CD4-positive, alpha-beta T cell treated with Interleukin-10 for 1 hour (primary cell): ENCODE data around the gene AQP1.

Source experiments
- DNase-seq: peaks from one replicate; pipeline ENCODE4 v3.0.0-alpha.2; 2020

Gene AQP1

GRCh38 chr7:30886608-30887011, 25.0 kb upstream of the AQP1 start:
- no peak for DNase-seq

DNA sequence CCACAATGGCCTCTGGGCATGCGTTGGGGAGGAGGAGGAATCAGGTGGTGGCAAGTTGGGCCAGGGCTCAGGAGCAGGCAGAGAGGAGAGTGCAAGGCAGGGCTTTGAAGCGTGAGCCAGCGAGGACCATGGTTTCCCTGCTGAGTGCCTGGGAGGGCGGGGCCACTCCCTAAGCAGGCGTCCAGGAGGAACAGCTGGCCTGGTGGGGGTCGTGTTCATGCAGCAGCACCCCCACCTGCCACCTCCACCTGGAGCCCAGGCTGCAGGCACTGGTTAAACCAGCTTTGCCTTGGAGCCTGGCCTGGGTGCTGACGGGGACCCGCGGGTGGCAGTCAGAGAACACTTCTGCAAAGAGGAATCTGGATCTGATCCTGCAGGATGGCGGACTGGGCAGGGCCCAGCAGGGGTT, 24.2 kb upstream of the AQP1 start:
- DNase-seq: no peak

DNA sequence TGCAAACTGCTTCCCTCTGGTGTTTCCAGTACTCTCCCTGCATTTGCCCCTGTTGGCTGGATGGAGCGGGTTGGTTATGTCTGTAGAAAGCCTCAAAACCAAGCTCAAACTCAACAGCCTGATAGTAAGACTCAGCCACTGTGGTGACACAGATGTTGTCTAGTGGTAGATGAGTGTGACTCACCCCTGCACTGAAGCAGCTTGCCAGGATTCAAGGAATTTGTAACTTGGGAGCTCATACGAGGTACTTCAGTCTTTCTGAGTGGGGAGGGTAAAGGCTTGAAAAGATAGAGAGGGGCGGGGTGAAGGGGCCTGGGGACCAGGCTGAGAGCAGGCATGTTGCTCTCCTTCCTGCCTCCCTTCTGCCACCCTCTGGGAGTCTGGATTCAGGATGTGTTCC, 22.9 kb upstream of the AQP1 start:
- no peak for DNase-seq

DNA sequence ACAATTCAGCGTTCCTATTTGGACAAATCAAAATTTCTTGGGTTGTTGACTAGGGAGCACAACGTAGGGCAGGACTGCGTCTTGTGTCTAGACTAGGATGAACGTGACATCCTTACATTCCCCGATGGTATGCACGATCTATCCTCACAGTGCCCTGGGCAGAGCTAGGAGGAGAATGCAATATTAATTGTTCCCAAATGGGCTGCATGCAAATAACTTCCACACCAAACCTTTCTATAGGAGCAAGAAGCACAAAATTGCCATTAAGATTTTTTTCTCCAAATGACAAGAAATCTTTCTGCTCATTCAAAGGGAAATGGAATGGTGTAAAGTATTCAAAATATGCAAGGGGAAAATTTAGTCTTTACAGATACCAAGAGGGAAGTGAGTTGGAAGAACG, 21.4 kb upstream of the AQP1 start:
- no peak for DNase-seq

- no peak for DNase-seq
Measured at GRCh38 chr7:30893357-30893756, 18.3 kb upstream of the AQP1 start.

GRCh38 chr7:30894009-30894408, 17.6 kb upstream of the AQP1 start:
- DNase-seq: no peak

GRCh38 chr7:30894866-30895605, 16.6 kb upstream of the AQP1 start:
- DNase-seq: no peak

DNA sequence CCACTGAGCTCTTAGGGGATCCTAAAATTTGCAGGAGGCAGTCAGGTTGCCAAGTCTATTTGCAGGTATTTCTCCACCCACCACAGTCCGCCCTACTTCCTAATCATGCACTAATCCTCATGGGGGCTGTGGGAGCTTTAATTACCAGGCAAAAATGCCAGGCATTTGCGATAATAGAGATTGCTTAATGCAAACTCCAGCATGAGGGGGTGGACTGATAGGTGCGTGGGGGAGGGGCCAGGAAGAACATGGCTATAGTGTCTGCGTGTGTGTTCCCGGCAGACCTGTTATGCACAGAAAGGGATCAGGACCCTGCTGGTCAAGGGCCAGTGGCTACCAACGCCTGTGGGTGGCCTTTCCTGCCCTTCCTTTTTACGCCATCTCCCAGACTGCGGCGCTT, 15.6 kb upstream of the AQP1 start:
- DNase-seq: no peak

DNA sequence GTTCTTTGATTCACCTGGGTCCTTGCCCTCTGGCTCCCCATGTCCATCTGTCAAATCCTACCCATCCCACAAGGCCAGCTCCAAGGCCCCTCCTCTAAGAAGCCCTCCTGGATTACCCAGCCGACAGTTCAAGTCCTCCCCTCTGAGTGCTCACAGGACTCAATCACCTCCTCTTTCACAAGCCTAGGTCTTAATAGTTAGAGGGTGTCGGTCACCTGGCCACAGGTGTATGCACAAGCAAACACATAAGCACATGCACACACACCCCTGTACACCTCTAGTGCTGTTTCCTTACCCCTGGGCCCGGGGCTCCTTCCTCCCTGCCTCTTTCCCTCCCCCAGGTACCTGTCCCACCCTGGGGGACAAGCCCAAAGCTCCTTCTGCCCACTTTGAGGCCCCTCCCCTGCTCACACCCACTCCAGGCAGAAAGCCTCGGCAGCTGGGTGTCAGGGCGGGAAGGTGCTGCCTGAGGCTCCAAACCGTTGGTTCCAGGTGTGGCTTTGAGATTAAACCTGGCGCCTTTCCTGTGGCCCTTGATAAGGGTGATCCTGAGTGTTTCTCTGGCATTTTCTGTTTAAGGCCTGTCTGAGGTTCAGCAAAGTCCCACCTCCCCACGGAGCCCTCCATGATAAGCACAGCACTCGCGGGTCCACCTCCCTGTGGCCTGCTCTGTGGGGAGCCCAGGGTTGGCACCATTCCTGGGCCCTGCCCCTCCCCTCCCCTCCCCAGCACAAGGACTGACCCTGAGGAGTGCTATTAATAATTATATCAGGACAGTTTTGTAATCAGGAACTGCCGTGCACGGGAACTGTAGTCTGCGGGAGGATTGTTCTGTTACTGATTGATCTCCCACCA, 14.6 kb upstream of the AQP1 start:
- no peak for DNase-seq

DNA sequence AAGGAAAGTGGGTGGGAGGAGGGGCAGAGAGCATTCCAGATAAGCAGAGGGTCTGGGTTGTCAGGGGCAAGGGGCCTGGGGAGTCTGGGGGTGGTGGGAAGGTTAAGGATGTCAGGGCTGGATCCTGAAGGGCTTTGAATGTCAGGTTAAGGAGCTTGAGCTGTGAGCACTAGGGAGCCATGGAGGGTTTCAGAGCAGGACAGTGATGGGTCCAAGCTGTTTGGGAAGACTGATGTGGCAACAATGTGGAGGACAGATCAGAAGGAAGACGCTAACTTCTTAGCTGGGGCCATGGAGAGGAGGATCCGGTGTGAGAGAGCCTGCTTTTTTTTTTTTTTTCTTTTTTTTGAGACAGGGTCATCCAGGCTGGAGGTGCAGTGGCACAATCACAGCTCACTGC, 13.9 kb upstream of the AQP1 start:
- no peak for DNase-seq

DNA sequence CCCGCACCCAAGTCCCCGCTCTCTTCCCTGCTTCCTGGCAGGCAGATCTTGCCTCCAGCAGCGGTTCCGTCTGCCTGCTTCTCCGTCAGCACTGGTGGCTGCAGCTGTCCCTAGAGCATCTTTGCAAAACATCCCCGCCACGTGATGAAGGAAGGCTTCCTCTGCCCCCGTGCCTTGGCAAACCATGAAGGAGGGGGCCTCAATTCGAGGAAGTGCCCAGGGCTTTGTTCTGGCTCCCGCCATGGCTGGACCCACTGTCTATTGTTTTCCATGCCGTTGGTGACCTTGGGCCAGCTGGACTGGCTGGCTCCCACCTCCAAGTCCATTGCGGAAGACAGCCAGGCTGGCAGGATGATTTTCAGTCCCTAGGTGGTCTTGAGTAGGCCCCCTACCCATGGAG, 13.2 kb upstream of the AQP1 start:
- no peak for DNase-seq

DNA sequence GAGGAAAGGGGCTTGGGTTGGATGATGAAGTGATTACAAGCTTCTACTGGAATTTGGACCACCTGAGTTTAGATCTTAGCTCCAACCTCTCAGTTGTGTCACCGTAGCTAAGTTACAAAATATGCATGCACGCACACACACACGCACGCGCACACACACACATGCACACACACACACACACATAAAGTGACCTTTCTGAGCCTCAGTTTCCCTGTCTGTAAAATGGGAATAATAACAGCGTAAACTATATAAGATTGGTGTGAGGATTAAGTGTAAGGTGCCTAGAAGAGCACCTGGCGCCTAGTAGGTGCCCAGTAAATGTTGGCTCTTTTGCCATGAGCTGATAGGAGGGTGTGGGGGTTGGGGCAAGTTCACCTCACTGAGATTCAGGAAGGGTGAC, 12.6 kb upstream of the AQP1 start:
- DNase-seq: no peak

DNA sequence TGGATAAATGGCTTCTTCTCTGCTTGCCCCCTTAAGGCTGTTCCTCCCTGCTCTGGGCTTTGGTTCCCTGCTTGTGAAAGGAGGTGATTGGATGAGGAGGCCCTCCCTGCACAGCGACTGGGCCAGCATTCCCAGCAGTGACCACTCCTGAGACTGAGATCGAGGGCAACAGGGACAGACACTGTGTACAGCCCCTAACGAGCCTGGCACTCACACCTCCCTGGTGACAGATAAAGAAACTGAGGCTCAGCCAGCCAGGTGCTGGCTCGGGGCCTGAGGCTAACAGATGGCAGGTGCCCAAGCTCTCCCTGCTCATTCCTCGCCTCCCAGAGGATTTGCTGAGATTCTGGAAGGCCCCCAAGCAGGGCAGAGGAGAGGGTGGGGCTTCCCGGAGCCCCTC, 12.0 kb upstream of the AQP1 start:
- no peak for DNase-seq

DNA sequence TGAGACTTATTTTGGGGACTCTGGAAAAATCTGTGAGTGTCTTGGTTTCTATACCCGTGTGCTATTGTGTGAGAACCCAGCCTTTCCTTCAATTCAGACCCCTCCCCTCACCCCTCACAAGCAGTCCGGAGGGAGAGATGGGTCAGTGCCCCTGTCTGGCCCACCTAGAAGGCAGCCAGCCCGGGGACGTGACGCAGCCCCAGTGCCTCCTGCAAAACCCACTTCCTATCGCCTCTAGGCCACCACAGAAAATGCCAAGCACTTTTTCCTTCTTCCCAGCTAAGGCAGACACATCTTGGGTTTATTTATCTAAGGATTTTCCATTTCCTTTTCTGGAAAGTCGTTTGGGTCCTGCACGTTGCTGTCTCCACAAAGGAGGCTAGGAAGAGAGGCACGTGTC, 11.6 kb upstream of the AQP1 start:
- no peak for DNase-seq

DNA sequence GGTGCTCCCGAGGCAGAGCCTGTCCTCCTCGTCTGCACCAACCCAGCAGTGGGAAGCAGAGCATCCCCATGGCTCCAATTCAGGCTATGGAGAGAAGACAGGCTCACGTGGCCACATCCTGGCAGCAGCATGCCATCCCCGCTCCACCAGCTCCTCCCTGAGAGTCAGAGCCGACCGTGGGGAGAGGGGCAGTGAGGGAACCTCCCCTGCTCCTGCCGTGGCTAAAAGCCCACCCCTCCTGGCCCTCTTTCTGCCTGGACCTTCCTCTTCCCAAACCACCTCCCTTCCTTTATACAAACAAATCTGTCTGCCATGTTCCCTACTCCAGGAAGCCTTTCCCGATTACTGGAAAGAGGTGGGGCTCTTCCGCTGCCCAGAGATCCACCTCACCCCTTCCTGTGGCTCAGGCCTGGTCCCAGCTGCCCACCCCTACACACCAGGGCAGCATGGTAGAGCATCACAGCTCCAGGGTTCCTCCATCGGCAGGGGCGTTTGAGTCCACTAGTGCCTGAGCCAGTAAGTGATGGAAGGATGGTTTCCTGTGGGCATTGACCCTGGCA, 10.8 kb upstream of the AQP1 start:
- no peak for DNase-seq

GRCh38 chr7:30901856-30902255, 9.8 kb upstream of the AQP1 start:
- no peak for DNase-seq

DNA sequence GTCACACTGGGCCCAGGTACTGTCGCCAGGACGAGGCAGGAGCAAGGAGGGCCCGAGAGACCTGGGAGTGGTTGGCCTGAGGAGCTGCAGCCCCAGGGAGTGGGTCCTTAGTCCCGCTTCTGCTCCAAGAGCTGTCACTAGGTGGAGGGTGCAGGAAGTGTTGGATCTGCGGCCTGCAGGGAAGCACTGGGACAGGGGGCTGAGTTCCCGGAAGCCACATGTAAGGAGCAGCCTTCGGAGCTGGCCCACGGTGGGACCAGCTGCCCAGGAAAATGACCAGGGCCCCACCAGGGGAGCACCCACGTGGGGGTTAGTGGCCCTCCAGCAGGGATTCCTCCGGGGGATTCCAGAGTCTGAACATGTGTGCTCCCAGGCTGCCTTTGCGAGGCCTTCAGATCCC, 9.2 kb upstream of the AQP1 start:
- no peak for DNase-seq

GRCh38 chr7:30903146-30903545, 8.5 kb upstream of the AQP1 start:
- DNase-seq: no peak

DNA sequence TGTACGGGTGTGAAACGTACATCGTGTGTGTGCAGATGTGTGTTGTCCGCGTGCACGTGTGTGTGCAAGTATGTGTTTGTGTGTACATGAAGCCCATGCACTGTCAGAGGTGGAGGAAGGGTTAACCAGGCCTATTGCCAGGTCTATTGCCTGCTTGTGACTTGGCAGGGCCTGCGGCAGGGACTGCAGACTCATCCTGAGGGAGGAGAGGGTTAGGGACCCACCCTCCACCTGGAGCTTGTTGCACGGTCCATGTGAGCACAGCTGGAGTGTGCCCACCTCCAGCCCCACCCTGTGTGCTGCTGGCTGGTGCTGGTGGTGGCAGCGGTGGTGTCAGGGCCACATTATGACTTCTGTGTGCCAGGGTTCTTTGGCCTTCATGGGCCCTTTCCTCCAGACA, 7.1 kb upstream of the AQP1 start:
- no peak for DNase-seq

- DNase-seq: no peak
Measured at GRCh38 chr7:30905078-30906012, 6.3 kb upstream of the AQP1 start.

DNA sequence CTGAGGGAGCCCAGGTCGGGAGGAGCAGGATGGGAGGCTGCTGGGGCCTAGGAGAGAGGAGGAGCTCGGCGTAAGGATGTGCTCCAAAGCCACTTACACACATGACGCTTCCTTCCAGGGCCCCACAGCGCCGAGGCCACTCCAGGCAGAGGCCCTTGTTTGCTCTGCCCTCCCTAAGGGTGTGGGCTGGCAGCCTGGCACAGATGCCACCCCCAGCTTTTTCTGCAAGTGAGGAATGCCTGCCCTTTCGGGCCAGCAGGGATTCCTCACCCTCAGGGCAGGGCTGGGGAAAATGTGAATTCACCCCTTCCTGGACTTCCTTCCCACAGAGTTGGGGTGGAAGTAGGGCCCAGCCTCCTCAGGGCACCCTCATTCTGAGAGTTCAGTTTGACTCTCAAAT, 5.6 kb upstream of the AQP1 start:
- no peak for DNase-seq

DNA sequence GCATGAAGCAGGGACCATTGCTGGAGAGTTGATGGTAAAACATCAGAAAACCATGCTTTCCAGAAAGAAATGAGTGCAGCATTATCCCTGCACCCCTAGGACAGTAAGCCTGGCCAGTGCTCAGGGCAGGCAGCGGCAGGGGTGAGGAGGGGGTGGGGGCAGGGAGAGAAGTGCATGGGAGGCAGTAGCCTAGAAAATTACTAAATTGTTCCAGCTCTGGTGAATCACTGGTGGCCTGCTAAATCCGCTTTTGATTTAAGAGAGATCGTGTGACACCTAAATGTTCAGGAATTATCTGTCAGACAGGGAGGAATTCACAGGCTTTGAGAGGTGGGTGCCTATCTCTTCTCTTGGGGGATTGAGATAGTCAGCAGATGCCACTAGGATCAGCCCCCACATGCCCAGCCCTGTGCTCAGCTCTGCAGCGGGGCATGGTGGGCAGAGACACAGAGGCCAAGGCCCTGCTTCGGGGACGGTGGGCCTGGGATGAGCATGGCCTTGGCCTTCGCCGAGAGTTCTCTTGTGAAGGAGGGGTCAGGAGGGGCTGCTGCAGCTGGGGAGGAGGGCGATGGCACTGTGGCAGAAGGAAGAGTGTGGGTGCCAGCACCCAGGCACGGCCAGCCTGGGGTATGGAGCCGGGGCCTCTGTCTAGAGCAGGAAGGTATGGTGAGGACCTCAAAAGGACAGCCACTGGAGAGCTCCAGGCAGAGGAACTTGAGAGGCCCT, 5.0 kb upstream of the AQP1 start:
- DNase-seq: no peak
